MM.1S (cell line): ENCODE measurements around the gene CD96.

ENCODE experiments used
- CTCF ChIP-seq: fragments of 300-600 bp; sonication (generic); IDR thresholded peaks from 2 replicates; pipeline ENCODE4 v1.5.1; 2016; ENCODE audit warnings: antibody characterized with exemption, low read length, mixed read lengths
- EZH2 ChIP-seq: fragments of 300-600 bp; sonication (generic); optimal IDR thresholded peaks from 2 replicates; pipeline ENCODE3; 2017; ENCODE audit warnings: low read depth, mild to moderate bottlenecking, antibody characterized with exemption, low read length, mixed read lengths
- EZH2phosphoT487 ChIP-seq: fragments of 300-600 bp; sonication (generic); IDR thresholded peaks from 2 replicates; pipeline ENCODE4 v1.6.1; 2018; ENCODE audit warnings: antibody characterized with exemption, low read length

DNA sequence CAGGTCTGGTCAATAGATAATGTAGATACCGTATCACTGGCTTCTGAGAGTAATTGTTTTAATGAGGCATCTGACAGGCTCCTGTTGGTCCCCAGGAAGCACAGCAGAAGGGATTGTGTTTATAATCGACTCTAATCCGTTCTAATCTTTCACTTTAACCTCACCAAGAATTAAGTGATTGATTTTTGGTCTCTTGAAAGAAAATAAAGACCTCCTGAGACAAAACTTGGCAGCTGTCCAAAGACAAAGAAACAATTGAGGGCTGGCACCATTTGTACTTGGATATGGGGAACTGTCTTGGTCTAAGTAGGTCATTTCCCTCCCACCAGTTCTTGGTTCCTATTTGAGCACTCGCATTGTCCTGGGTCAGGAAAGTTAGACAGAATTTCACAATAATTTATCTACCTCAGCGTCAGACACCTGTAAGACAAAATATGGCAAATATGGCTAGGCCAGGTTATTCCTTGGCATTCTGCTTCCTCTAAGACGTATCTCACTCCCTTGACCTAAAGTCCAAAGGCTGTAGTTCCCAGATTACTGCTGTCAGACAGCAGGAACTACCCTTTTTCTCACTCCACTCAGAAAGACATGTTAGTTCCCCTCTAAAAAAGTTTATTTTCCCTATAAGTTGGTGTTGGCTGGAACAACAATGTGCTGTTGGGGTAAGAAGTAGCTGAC lies 22.7 kb upstream of the CD96 start:
- TF ChIP-seq CTCF (no peak), EZH2 (no peak), EZH2phosphoT487 (no peak)
